MG63 (cell line): ENCODE results near the gene BORCS5. TPM values are rescaled to one million over a fixed set of nuclear protein-coding genes. Genes with fewer than 3 reads are reported as not detected.
A peak's percentile ranks its signal among the peaks of the same experiment; 100 is the strongest.
"Not testable (repeated sequence)": the region's sequence is repeated elsewhere in the genome, so short reads cannot be mapped to it uniquely, and the experiment has no call there.

ENCODE experiments used
- DNase-seq: peaks from one replicate; pipeline ENCODE4 v3.0.0-alpha.2; 2020
- H3K27me3 ChIP-seq: fragments of 250-450 bp; sonication (Bioruptor Pico); 2 replicates; pipeline ENCODE4 v1.5.1; 2020; ENCODE audit warnings: mild to moderate bottlenecking, moderate library complexity
- H3K36me3 ChIP-seq: fragments of 250-450 bp; sonication (Bioruptor Pico); 2 replicates; pipeline ENCODE4 v1.5.1; 2020; ENCODE audit warnings: mild to moderate bottlenecking, moderate library complexity
- H3K4me3 ChIP-seq: fragments of 250-450 bp; sonication (Bioruptor Pico); 2 replicates; pipeline ENCODE4 v1.5.1; 2020; ENCODE audit warnings: mild to moderate bottlenecking, moderate library complexity
- H3K9me3 ChIP-seq: fragments of 250-450 bp; sonication (Bioruptor Pico); 2 replicates; pipeline ENCODE4 v1.5.1; 2020; ENCODE audit warnings: mild to moderate bottlenecking, moderate library complexity
- total RNA-seq: library from RNA; depleted of rRNA; stranded (reverse); fragments of >200 nt; shearing (Covaris generic); gene quantifications from 2 replicates; pipeline ENCODE4 v1.2.3, GENCODE V29; 2014; ENCODE audit warnings: low replicate concordance

BORCS5 gene
- total RNA-seq, 1 experiment from 2014 or later, result 3.6 TPM

- peak within 1 kb of the TSS; percentile 55 for H3K4me3 ChIP-seq
- H3K36me3 ChIP-seq, result no peaks in the 10 kb centered on the region
- H3K27me3 ChIP-seq, result no peaks in the 10 kb centered on the region; the same call in 1 of the 2 replicates
- no peaks in the 10 kb centered on the region for H3K9me3 ChIP-seq
- peak; percentile 61 for DNase-seq
Observed at GRCh38 chr12:12349711-12350665, 6.9 kb upstream of the BORCS5 start, which contains the start of gene MANSC1. Gene MANSC1 (minus strand): TSS chr12:12350242. CDS start chr12:12343314, 6,928 bp downstream.

- Histone ChIP-seq H3K4me3 (peak overlapping the region; percentile 55), H3K36me3 (no peaks in the 10 kb centered on the region), H3K9me3 (no peaks in the 10 kb centered on the region), H3K27me3 (no peaks in the 10 kb centered on the region; the same call in 1 of the 2 replicates)
- no peak for DNase-seq
Observed at GRCh38 chr12:12350868-12351463, 5.9 kb upstream of the BORCS5 start.

GRCh38 chr12:12351468-12352185, 5.3 kb upstream of the BORCS5 start:
- H3K9me3 ChIP-seq, H3K36me3 ChIP-seq, DNase-seq, H3K4me3 ChIP-seq, H3K27me3 ChIP-seq: not testable (repeated sequence)

- Histone ChIP-seq H3K9me3 (no peaks in the 10 kb centered on the region), H3K27me3 (no peaks in the 10 kb centered on the region; the same call in 1 of the 2 replicates), H3K4me3 (no peak overlapping the region), H3K36me3 (no peaks in the 10 kb centered on the region)
- DNase-seq, result no peak
Observed at GRCh38 chr12:12353276-12353675, 3.6 kb upstream of the BORCS5 start.

- DNase-seq, result no peak
Observed at GRCh38 chr12:12353807-12354206, 3.1 kb upstream of the BORCS5 start.

GRCh38 chr12:12356467-12356895, 397 bp upstream of the BORCS5 start:
- Histone ChIP-seq H3K27me3 (no peaks in the 10 kb centered on the region), H3K4me3 (peak overlapping the region; percentile 87), H3K9me3 (no peaks in the 10 kb centered on the region), H3K36me3 (no peaks in the 10 kb centered on the region)
- DNase-seq, result no peak

More at GRCh38 chr12:12353807-12354206, 3.1 kb upstream of the BORCS5 start:
- Histone ChIP-seq H3K4me3 (no peak overlapping the region), H3K27me3 (no peaks in the 10 kb centered on the region; the same call in 1 of the 2 replicates), H3K9me3 (no peaks in the 10 kb centered on the region), H3K36me3 (no peaks in the 10 kb centered on the region)

GRCh38 chr12:12357719-12358461, 1.0 kb downstream of the BORCS5 start:
- no peaks in the 10 kb centered on the region for H3K9me3 ChIP-seq
- no peaks in the 10 kb centered on the region for H3K27me3 ChIP-seq
- peaks cover 5% of the 10 kb centered on the region; the same call in 1 of the 2 replicates for H3K36me3 ChIP-seq
- peak overlapping the region; percentile 87 for H3K4me3 ChIP-seq
- no peak for DNase-seq

GRCh38 chr12:12358528-12358927, 1.6 kb downstream of the BORCS5 start:
- H3K9me3 ChIP-seq, result no peaks in the 10 kb centered on the region
- H3K36me3 ChIP-seq, result peaks cover 6% of the 10 kb centered on the region; the same call in 1 of the 2 replicates
- peak overlapping the region; percentile 87 for H3K4me3 ChIP-seq
- no peak for DNase-seq
- H3K27me3 ChIP-seq, result no peaks in the 10 kb centered on the region

- no peak for DNase-seq
- no peaks in the 10 kb centered on the region for H3K27me3 ChIP-seq
- peaks cover 2% of the 10 kb centered on the region; the same call in 1 of the 2 replicates for H3K9me3 ChIP-seq
- H3K36me3 ChIP-seq, result peaks cover 12% of the 10 kb centered on the region
- H3K4me3 ChIP-seq, result no peak overlapping the region
Observed at GRCh38 chr12:12364787-12365445, 8.0 kb downstream of the BORCS5 start.

- Histone ChIP-seq H3K9me3 (peaks cover 2% of the 10 kb centered on the region; the same call in 1 of the 2 replicates), H3K36me3 (peaks cover 13% of the 10 kb centered on the region), H3K4me3 (no peak overlapping the region), H3K27me3 (no peaks in the 10 kb centered on the region)
- no peak for DNase-seq
Observed at GRCh38 chr12:12365446-12365802, 8.5 kb downstream of the BORCS5 start.

- H3K9me3 ChIP-seq, result peaks cover 2% of the 10 kb centered on the region; the same call in 1 of the 2 replicates
- H3K36me3 ChIP-seq, result peaks cover 13% of the 10 kb centered on the region
- no peak for DNase-seq
- H3K27me3 ChIP-seq, result no peaks in the 10 kb centered on the region
- no peak overlapping the region for H3K4me3 ChIP-seq
Observed at GRCh38 chr12:12365931-12366431, 9.1 kb downstream of the BORCS5 start.

GRCh38 chr12:12366701-12367481, 10.0 kb downstream of the BORCS5 start:
- no peak overlapping the region for H3K4me3 ChIP-seq
- no peak for DNase-seq
- peaks cover 2% of the 10 kb centered on the region; the same call in 1 of the 2 replicates for H3K9me3 ChIP-seq
- H3K36me3 ChIP-seq, result peaks cover 13% of the 10 kb centered on the region
- no peaks in the 10 kb centered on the region for H3K27me3 ChIP-seq

- Histone ChIP-seq H3K4me3 (no peak overlapping the region), H3K9me3 (peaks cover 2% of the 10 kb centered on the region; the same call in 1 of the 2 replicates), H3K36me3 (peaks cover 11% of the 10 kb centered on the region), H3K27me3 (no peaks in the 10 kb centered on the region)
- DNase-seq, result no peak
Observed at GRCh38 chr12:12367482-12367998, 10.7 kb downstream of the BORCS5 start.

- peaks cover 2% of the 10 kb centered on the region; the same call in 1 of the 2 replicates for H3K9me3 ChIP-seq
- no peak overlapping the region for H3K4me3 ChIP-seq
- no peaks in the 10 kb centered on the region for H3K27me3 ChIP-seq
- H3K36me3 ChIP-seq, result peaks cover 7% of the 10 kb centered on the region; the same call in 1 of the 2 replicates
- DNase-seq, result no peak
Observed at GRCh38 chr12:12372946-12373722, 16.3 kb downstream of the BORCS5 start.
